Measurements from ENCODE around the gene JAK2. TPM values are rescaled to one million over a fixed set of nuclear protein-coding genes. Genes with fewer than 3 reads are reported as not detected.
"Not testable (repeated sequence)": the region's sequence is repeated elsewhere in the genome, so short reads cannot be mapped to it uniquely, and the experiment has no call there.

JAK2 gene
- total RNA-seq, 1 experiment from 2014 or later = 2.7 TPM

- H3K36me3 ChIP-seq (ENCODE audit: low read depth) = no peaks in the 10 kb centered on the region
- H3K9me3 ChIP-seq (ENCODE audit: insufficient read depth, low read depth) = no peaks in the 10 kb centered on the region
- no peaks in the 10 kb centered on the region; the same call in 1 of the 2 replicates for H3K9me2 ChIP-seq (ENCODE audit: insufficient read depth)
- CTCF ChIA-PET = no interaction called here
- DNase-seq = no peak
- no peak overlapping the region for H3K4me2 ChIP-seq
- TF ChIP-seq CTCF (conservative IDR thresholded peaks at IDR 0.05) = no peak
- TF ChIP-seq EZH2 (IDR thresholded peaks at IDR 0.05; ENCODE audit: low read depth) = no peak
- H3K27me3 ChIP-seq (ENCODE audit: insufficient read depth, low read depth) = no peaks in the 10 kb centered on the region
- POLR2A ChIA-PET (ENCODE audit: unreplicated experiment) = no interaction called here
- no peak overlapping the region for H3K27ac ChIP-seq
- no peak overlapping the region for H2AFZ ChIP-seq
- no peaks in the 10 kb centered on the region for H3K4me1 ChIP-seq (replicated peaks; ENCODE audit: insufficient read depth)
- intact Hi-C loops (cut with micrococcal nuclease; ENCODE audit: unreplicated experiment) = no loop called here
- H3F3A ChIP-seq (ENCODE audit: insufficient read depth, low read depth) = no peaks in the 10 kb centered on the region
- no TSS peak for BruUV-seq (replicated peaks)
- H3K4me3 ChIP-seq = no peak overlapping the region
- no peaks in the 10 kb centered on the region for H3K79me2 ChIP-seq (ENCODE audit: low read depth)
- H4K20me1 ChIP-seq (ENCODE audit: insufficient read depth) = no peaks in the 10 kb centered on the region
These were observed 104.7 kb downstream of the JAK2 start for GRCh38 chr9:5089737-5090136.

- CTCF ChIA-PET = no interaction called here
- DNase-seq = no peak
These were observed 110.7 kb downstream of the JAK2 start for GRCh38 chr9:5095795-5096194.

GRCh38 chr9:5099466-5099865 lies 114.4 kb downstream of the JAK2 start:
- POLR2A ChIA-PET (ENCODE audit: unreplicated experiment) = no interaction called here
- Histone ChIP-seq H3K9me3 (ENCODE audit: insufficient read depth, low read depth) (no peaks in the 10 kb centered on the region), H3K4me3 (no peak overlapping the region), H3F3A (ENCODE audit: insufficient read depth, low read depth) (no peaks in the 10 kb centered on the region), H2AFZ (no peak overlapping the region), H3K27ac (no peak overlapping the region), H3K79me2 (ENCODE audit: low read depth) (no peaks in the 10 kb centered on the region), H3K4me1 (replicated peaks; ENCODE audit: insufficient read depth) (no peaks in the 10 kb centered on the region), H3K9me2 (ENCODE audit: insufficient read depth) (no peaks in the 10 kb centered on the region), H4K20me1 (ENCODE audit: insufficient read depth) (no peaks in the 10 kb centered on the region), H3K4me2 (no peak overlapping the region), H3K36me3 (ENCODE audit: low read depth) (no peaks in the 10 kb centered on the region), H3K27me3 (ENCODE audit: insufficient read depth, low read depth) (no peaks in the 10 kb centered on the region)
- no TSS peak for BruUV-seq (replicated peaks)
- DNase-seq = no peak
- no peak for TF ChIP-seq CTCF (conservative IDR thresholded peaks at IDR 0.05)
- intact Hi-C loops (cut with micrococcal nuclease; ENCODE audit: unreplicated experiment) = no loop called here
- CTCF ChIA-PET = no interaction called here

More at GRCh38 chr9:5095795-5096194, 110.7 kb downstream of the JAK2 start:
- H3K4me3 ChIP-seq = no peak overlapping the region
- no TSS peak for BruUV-seq (replicated peaks)
- intact Hi-C loops (cut with micrococcal nuclease; ENCODE audit: unreplicated experiment) = no loop called here
- no peak overlapping the region for H2AFZ ChIP-seq
- H3K9me2 ChIP-seq (ENCODE audit: insufficient read depth) = no peaks in the 10 kb centered on the region
- no peaks in the 10 kb centered on the region for H3K4me1 ChIP-seq (replicated peaks; ENCODE audit: insufficient read depth)
- POLR2A ChIA-PET (ENCODE audit: unreplicated experiment) = no interaction called here
- no peaks in the 10 kb centered on the region for H3K9me3 ChIP-seq (ENCODE audit: insufficient read depth, low read depth)
- H3K27me3 ChIP-seq (ENCODE audit: insufficient read depth, low read depth) = no peaks in the 10 kb centered on the region
- no peaks in the 10 kb centered on the region for H3K36me3 ChIP-seq (ENCODE audit: low read depth)
- TF ChIP-seq CTCF (conservative IDR thresholded peaks at IDR 0.05) (no peak), EZH2 (IDR thresholded peaks at IDR 0.05; ENCODE audit: low read depth) (no peak)
- H3K79me2 ChIP-seq (ENCODE audit: low read depth) = no peaks in the 10 kb centered on the region
- no peaks in the 10 kb centered on the region for H3F3A ChIP-seq (ENCODE audit: insufficient read depth, low read depth)
- H4K20me1 ChIP-seq (ENCODE audit: insufficient read depth) = no peaks in the 10 kb centered on the region
- H3K4me2 ChIP-seq = no peak overlapping the region
- no peak overlapping the region for H3K27ac ChIP-seq

GRCh38 chr9:5101127-5101526 lies 116.1 kb downstream of the JAK2 start:
- H3K4me3 ChIP-seq; H3F3A ChIP-seq (ENCODE audit: insufficient read depth, low read depth); H2AFZ ChIP-seq; H3K4me2 ChIP-seq; H3K9me3 ChIP-seq (ENCODE audit: insufficient read depth, low read depth); H3K27me3 ChIP-seq (ENCODE audit: insufficient read depth, low read depth); CTCF ChIA-PET; intact Hi-C loops (cut with micrococcal nuclease; ENCODE audit: unreplicated experiment); H3K79me2 ChIP-seq (ENCODE audit: low read depth); H3K27ac ChIP-seq; H3K9me2 ChIP-seq (ENCODE audit: insufficient read depth); H3K4me1 ChIP-seq (replicated peaks; ENCODE audit: insufficient read depth); BruUV-seq (replicated peaks); DNase-seq; H4K20me1 ChIP-seq (ENCODE audit: insufficient read depth); POLR2A ChIA-PET (ENCODE audit: unreplicated experiment); H3K36me3 ChIP-seq (ENCODE audit: low read depth): not testable (repeated sequence)

- intact Hi-C loops (cut with micrococcal nuclease; ENCODE audit: unreplicated experiment); H3K9me2 ChIP-seq (ENCODE audit: insufficient read depth); H3K9me3 ChIP-seq (ENCODE audit: insufficient read depth, low read depth); H3K27ac ChIP-seq; H3F3A ChIP-seq (ENCODE audit: insufficient read depth, low read depth); H4K20me1 ChIP-seq (ENCODE audit: insufficient read depth); DNase-seq; H3K79me2 ChIP-seq (ENCODE audit: low read depth); H3K4me3 ChIP-seq; BruUV-seq (replicated peaks); H3K36me3 ChIP-seq (ENCODE audit: low read depth); CTCF ChIA-PET; H3K27me3 ChIP-seq (ENCODE audit: insufficient read depth, low read depth); H3K4me2 ChIP-seq; H3K4me1 ChIP-seq (replicated peaks; ENCODE audit: insufficient read depth); POLR2A ChIA-PET (ENCODE audit: unreplicated experiment); H2AFZ ChIP-seq: not testable (repeated sequence)
These were observed 121.4 kb downstream of the JAK2 start for GRCh38 chr9:5106517-5106916.

Measured in PC-9 (cell line).